HG03442 (cell line): ENCODE data around the gene TMEM131.

Experiments
- ATAC-seq: cut with Tn5 transposase; IDR thresholded peaks from one replicate; pipeline ENCODE4 v1.9.1; 2021; ENCODE audit warnings: mild to moderate bottlenecking, moderate library complexity; ENCODE audit not compliant: unreplicated experiment

Gene TMEM131

DNA sequence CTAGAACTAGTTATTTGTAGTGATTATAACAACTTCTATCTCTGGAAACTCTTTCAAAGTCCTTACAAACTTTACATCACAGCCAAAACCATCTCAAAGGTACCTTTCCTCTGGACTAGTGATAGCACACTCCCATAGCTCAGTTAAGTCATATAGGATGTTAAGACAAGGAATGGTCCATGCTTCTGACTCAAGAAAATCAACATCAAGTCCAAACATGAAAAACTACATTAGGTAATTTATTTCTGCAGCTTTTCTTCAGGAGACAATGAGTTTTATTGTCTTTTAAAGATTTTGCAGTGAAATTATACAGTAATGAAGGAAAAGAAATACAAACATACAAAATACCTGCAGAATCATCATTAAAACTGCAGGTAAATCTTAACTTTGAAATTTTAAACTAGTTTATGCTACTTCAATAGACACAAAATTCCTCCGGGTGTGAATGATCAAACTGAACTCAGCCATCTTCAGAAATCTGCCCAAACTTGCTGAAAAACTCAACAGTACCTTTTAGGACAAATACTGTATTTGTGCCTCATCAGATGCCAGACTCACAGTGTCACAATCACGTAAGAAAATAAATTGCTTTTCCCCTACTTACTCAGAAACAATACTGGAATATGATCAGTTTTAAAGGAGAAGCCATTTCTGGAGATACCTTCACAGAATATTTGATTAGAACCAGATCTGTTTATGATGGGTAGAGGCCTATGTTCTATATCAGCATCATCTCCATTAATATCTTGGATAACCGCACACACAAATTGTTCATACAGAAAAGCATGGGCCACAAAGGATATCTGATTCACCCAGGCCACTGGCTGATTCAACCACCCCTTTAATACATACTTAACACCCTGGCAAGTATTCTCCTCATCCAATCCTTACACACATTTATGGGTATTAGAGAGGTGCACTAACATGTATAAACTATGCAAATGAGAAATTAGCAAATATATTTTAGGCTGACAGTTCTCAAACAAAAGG lies 2.6 kb downstream of the TMEM131 start:
- ATAC-seq: no peak

GRCh38 chr2:97991081-97991856 lies 4.5 kb downstream of the TMEM131 start:
- ATAC-seq: no peak

- ATAC-seq: no peak
Observed at GRCh38 chr2:97988722-97989121, 7.0 kb downstream of the TMEM131 start.

GRCh38 chr2:97985998-97986397 lies 9.8 kb downstream of the TMEM131 start:
- ATAC-seq: no peak

GRCh38 chr2:97983698-97984097 lies 12.1 kb downstream of the TMEM131 start:
- ATAC-seq: no peak

GRCh38 chr2:97983134-97983533 lies 12.6 kb downstream of the TMEM131 start:
- no peak for ATAC-seq

- no peak for ATAC-seq
Observed at GRCh38 chr2:97982621-97983020, 13.1 kb downstream of the TMEM131 start.

GRCh38 chr2:97981961-97982360 lies 13.8 kb downstream of the TMEM131 start:
- no peak for ATAC-seq

GRCh38 chr2:97979904-97980303 lies 15.8 kb downstream of the TMEM131 start:
- ATAC-seq: no peak

- no peak for ATAC-seq
Observed at GRCh38 chr2:97974471-97974870, 21.3 kb downstream of the TMEM131 start.

DNA sequence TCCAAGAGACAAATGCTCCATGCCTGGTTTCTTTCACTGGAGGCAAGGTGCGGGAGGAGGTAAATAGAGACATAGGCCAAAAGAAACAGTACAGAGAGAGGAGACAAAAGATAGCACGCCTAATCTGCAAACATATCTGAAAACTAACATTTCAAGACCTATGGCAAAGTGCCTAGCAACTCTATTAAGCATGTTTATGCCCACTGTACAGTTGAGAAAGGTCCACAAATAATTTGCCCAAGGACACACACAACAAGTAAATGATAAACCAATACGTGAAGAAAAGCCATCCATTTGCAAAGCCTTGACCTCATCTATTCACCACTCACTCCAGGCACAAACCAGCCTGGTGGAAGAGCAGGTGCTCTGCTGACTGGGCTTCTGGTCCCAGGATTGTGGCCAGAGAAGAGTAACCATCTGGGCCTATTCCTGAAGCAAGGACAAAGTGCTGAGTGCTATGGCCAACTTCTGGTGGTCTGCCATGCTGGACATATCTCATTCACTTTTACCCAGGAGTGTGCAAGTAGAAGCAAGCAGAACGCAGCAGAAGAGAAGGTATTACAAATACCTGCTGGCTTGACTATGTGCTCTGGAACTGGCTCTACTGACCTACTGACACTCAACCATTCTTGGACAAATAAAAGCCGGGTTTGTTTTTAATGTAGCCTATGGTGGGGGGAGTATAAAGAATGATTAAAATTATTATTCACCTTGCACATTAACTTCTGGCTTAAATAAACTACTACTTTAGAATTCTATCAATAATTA lies 25.3 kb downstream of the TMEM131 start:
- no peak for ATAC-seq

DNA sequence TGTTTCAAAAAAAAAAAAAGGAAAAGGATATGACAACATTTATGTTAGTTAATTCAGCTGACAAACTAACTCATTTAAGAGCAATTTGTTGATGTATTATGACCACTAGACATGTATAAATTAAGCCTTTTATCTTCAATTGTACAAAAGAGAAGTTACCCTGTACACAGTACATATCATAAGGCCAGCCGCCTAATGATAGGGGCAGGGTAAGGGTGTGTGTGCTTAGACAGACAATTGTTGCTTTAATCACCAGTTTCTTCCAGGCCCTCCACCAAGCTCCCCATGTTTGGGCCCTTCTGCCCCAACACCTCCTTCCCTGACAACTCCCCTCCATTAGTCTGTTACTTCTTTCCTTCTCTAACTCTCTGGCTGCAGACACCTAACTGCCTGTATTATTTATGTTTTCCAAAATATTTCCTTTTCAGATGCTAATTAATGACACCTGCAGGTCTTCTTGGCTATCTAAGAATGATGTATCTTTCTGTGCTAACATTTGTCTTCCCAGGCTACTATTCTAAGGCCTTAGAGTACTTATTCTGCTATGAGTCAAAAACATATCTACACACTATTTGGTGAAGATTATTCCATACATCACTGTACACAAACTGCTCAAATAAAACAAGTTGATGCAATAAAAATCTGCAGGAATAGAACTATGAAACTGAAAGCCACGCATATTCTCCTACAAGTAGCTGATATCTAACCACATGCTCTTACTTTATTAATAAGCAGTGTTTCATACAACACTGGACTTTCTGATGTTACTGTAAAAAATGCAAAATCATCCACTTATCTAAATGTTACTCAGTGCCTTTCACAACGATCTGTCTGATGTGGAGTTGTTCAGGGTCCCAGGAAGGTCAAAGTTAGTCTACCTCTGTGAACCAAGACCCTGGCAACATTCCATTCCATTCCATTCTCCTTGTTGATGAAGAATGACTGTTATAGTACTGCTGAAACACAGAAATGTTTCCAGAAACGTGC lies 26.4 kb downstream of the TMEM131 start:
- ATAC-seq: no peak

- ATAC-seq: no peak
Observed at GRCh38 chr2:97967931-97968627, 27.7 kb downstream of the TMEM131 start.

GRCh38 chr2:97967216-97967592 lies 28.5 kb downstream of the TMEM131 start:
- ATAC-seq: peak; percentile 9

DNA sequence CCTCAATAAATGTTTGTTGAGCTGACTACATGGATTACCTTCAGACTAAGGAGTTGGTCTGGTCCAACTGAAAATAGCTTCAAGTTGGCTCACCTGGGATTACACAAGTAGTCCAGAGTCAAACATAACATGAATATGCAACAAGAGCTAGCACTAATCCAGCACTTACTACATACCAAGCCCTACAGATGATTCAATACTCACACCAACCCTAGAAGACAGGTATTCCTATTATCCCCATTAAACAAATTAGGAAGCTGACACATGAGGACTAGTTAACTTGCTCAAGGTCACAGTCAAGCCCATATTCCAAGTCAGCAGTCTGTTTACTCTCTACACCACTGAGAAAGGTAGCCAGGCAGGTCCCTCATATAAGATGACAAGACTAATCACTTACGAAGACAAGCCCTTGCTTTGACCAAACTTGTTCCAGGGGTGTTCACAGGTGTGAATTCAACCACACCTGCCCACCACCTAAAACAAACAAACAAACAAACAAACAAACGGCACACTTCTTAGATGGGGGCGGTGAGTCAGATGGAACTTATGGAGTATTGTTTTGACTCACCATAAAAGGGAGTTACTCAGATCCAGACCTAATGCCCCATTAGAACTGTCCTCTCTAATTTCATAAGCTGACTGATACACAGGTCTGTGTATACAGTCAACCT lies 29.1 kb downstream of the TMEM131 start:
- peak; percentile 72 for ATAC-seq

GRCh38 chr2:97965116-97965515 lies 30.6 kb downstream of the TMEM131 start:
- no peak for ATAC-seq

- ATAC-seq: no peak
Observed at GRCh38 chr2:97963880-97964279, 31.9 kb downstream of the TMEM131 start.

- ATAC-seq: peak; percentile 32
Observed at GRCh38 chr2:97963079-97963406, 32.7 kb downstream of the TMEM131 start.

DNA sequence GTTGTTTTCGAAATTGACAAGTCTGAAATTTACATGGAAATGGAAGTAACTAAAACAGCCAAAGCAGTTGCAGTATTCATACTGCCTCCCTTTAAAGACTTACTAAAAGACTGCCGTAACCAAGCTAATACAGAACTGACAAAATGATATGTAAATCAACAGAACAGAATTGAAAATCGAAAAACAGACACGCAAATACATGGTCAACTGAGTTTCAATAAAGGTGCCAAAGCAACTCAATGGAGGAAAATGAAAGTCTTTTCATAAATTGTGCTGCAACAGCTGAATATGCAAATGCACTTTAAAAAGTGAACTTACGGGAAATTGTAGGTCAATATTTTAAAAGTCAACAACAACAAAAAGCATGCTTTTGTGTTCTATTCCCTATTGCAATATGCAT lies 34.2 kb downstream of the TMEM131 start:
- no peak for ATAC-seq
